Liver (tissue), 9 donors: ENCODE data around the gene RTL9. TPM values are rescaled to one million over a fixed set of nuclear protein-coding genes. Genes with fewer than 3 reads are reported as not detected.

Experiments
- DNase-seq: peaks from one replicate; pipeline ENCODE4 v3.0.0-alpha.2; 2017; ENCODE audit warnings: low spot score
- H3K27ac ChIP-seq, 2 donors: one replicate each; pipeline ENCODE4 v1.7.0; 2013; ENCODE audit warnings: inconsistent platforms in 2 of 2, low read length in 2 of 2, control low read depth in 1 of 2, low read depth in 1 of 2, mild to moderate bottlenecking in 1 of 2
- H3K27me3 ChIP-seq, 4 donors: one replicate each; pipeline versions ENCODE4 v1.6.1 to v1.7.0; 2013; ENCODE audit warnings: low read length in 3 of 4, inconsistent platforms in 1 of 4, mild to moderate bottlenecking in 1 of 4, moderate library complexity in 1 of 4; ENCODE audit not compliant: control insufficient read depth in 4 of 4, insufficient read depth in 4 of 4
- H3K36me3 ChIP-seq, 4 donors: one replicate each; pipeline versions ENCODE4 v1.6.1 to v1.7.0; 2013; ENCODE audit warnings: low read length in 3 of 4, mild to moderate bottlenecking in 3 of 4, low read depth in 1 of 4, moderate library complexity in 1 of 4; ENCODE audit not compliant: control insufficient read depth in 4 of 4, insufficient read depth in 3 of 4
- H3K4me1 ChIP-seq, 4 donors: one replicate each; pipeline versions ENCODE4 v1.6.1 to v1.7.0; 2013; ENCODE audit warnings: low read length in 3 of 4, mild to moderate bottlenecking in 3 of 4, moderate library complexity in 1 of 4; ENCODE audit not compliant: control insufficient read depth in 4 of 4, insufficient read depth in 4 of 4
- H3K4me3 ChIP-seq, 3 donors: one replicate each; pipeline versions ENCODE4 v1.6.1 to v1.7.0; 2013; ENCODE audit warnings: low read length in 3 of 3, control low read depth in 1 of 3, low read depth in 1 of 3, mild to moderate bottlenecking in 1 of 3
- H3K9ac ChIP-seq, 2 donors: one replicate each; pipeline ENCODE4 v1.7.0; 2013; ENCODE audit warnings: low read length in 2 of 2, mild to moderate bottlenecking in 2 of 2, moderate library complexity in 2 of 2, control low read depth in 1 of 2, low read depth in 1 of 2
- H3K9me3 ChIP-seq, 4 donors: one replicate each; pipeline versions ENCODE4 v1.6.1 to v1.7.0; 2013; ENCODE audit warnings: low read length in 3 of 4; ENCODE audit not compliant: control insufficient read depth in 4 of 4
- EGR1 ChIP-seq, 2 donors: IDR thresholded peaks; 2 replicates each; pipeline ENCODE4 v1.6.1; 2016 to 2018; ENCODE audit warnings: antibody characterized with exemption in 2 of 2, low read depth in 2 of 2
- FOXA1 ChIP-seq: IDR thresholded peaks from 2 replicates; pipeline ENCODE4 v1.6.1; 2016; ENCODE audit warnings: antibody characterized with exemption
- FOXA2 ChIP-seq: IDR thresholded peaks from 2 replicates; pipeline ENCODE4 v1.6.1; 2016; ENCODE audit warnings: antibody characterized with exemption
- GABPA ChIP-seq, 2 donors: IDR thresholded peaks in 1 of 2; conservative IDR thresholded peaks in 1 of 2; 2 replicates each; pipeline ENCODE4 v1.6.1; 2016; ENCODE audit warnings: antibody characterized with exemption in 2 of 2, mild to moderate bottlenecking in 1 of 2, moderate library complexity in 1 of 2
- HNF4A ChIP-seq, 2 donors: conservative IDR thresholded peaks; 2 replicates each; pipeline ENCODE4 v1.6.1; 2016; ENCODE audit warnings: antibody characterized with exemption in 2 of 2, mild to moderate bottlenecking in 2 of 2
- HNF4G ChIP-seq: IDR thresholded peaks from 2 replicates; pipeline ENCODE4 v1.6.1; 2016; ENCODE audit warnings: antibody characterized with exemption
- JUND ChIP-seq, 2 donors: IDR thresholded peaks; 2 replicates each; pipeline ENCODE4 v1.6.1; 2016; ENCODE audit warnings: antibody characterized with exemption in 2 of 2
- NR2F2 ChIP-seq: IDR thresholded peaks from 2 replicates; pipeline ENCODE4 v1.6.1; 2016; ENCODE audit warnings: antibody characterized with exemption
- RAD21 ChIP-seq, 2 donors: IDR thresholded peaks; 2 replicates each; pipeline ENCODE4 v1.6.1; 2016; ENCODE audit warnings: antibody characterized with exemption in 2 of 2, mild to moderate bottlenecking in 2 of 2
- RXRA ChIP-seq, 2 donors: IDR thresholded peaks; 2 replicates each; pipeline ENCODE4 v1.6.1; 2017 to 2018; ENCODE audit warnings: antibody characterized with exemption in 2 of 2, mild to moderate bottlenecking in 1 of 2
- SP1 ChIP-seq: IDR thresholded peaks from 2 replicates; pipeline ENCODE4 v1.6.1; 2018; ENCODE audit warnings: antibody characterized with exemption, mild to moderate bottlenecking
- TAF1 ChIP-seq: conservative IDR thresholded peaks from 2 replicates; pipeline ENCODE4 v1.6.1; 2016; ENCODE audit warnings: antibody characterized with exemption, mild to moderate bottlenecking
- YY1 ChIP-seq: IDR thresholded peaks from 2 replicates; pipeline ENCODE4 v1.6.1; 2016; ENCODE audit warnings: antibody characterized with exemption, mild to moderate bottlenecking
- ZBTB33 ChIP-seq: IDR thresholded peaks from 2 replicates; pipeline ENCODE4 v1.6.1; 2016; ENCODE audit warnings: antibody characterized with exemption
- WGBS: extraction: QIAGEN DNeasy Blood & Tissue Kit; methylation state at CpG from one replicate; pipeline ENCODE4 v1.1.7; 2013; 5-methylcytosine and 5-hydroxymethylcytosine counted together
- polyA plus RNA-seq, 2 donors: library from polyadenylated mRNA; stranded (reverse) in 1 of 2; unstranded in 1 of 2; fragments of 200-250 nt in 1 of 2; fragments of >200 nt in 1 of 2; fragmentation: Nextera tagmentation in 1 of 2; extraction: Ambion mirVana in 1 of 2; gene quantifications; one replicate each; pipeline versions ENCODE4 v1.2.1 to v1.2.3, GENCODE V29; 2013 to 2015
- total RNA-seq, 2 donors: library from RNA; depleted of rRNA; stranded (reverse); fragments of >200 nt; gene quantifications; one replicate each; pipeline ENCODE4 v1.2.3, GENCODE V29; 2014
- TF ChIP-seq, protein P1 (sequence below): IDR thresholded peaks from 2 replicates; pipeline ENCODE4 v1.6.1; 2016; ENCODE audit warnings: antibody characterized with exemption, mild to moderate bottlenecking
- TF ChIP-seq, protein P2 (sequence below): IDR thresholded peaks from 2 replicates; pipeline ENCODE4 v1.6.1; 2016; ENCODE audit warnings: antibody characterized with exemption
- TF ChIP-seq, protein P3 (sequence below): IDR thresholded peaks from 2 replicates; pipeline ENCODE4 v1.6.1; 2016; ENCODE audit warnings: antibody characterized with exemption
- TF ChIP-seq, protein P4 (sequence below): fragments of 150-350 bp; IDR thresholded peaks from 2 replicates; pipeline ENCODE4 v1.5.1; 2017; ENCODE audit warnings: improper control_type of control experiment, low read depth, low read length; ENCODE audit not compliant: missing input control
- donor health status: healthy.
- donor health status: healthy.
- donor health status: healthy.
- donor health status: healthy.
- donor health status: healthy.

RTL9 gene
- total RNA-seq (under 1 TPM; 0.25 to 0.37 TPM), polyA plus RNA-seq (under 1 TPM in 1 of 2 donors, not detected in 1; 0.05 TPM)

DNA sequence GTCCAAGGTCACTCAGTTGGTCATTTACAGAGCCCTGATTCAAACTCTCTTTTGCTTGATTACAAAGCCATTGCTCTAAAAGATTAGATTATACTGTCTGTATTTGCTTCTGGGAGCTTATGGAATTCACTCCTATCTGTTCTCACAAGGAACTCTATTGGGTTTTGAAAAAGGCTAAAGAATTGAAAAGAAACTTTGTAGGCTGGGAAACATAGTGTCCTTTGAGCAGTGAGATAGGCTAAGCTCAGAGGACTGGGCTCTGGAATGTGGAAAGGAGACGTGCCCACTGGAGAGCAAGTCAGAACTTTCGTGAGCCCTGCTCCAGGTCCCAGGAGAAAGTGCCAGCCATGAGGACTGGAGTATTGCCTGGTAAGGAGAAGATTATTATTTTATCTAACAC is at the start of gene RTL9:
Gene RTL9, plus strand, starts transcription at position 301 of the 400 bp plus-strand sequence. CDS start 91,770 bp downstream, outside the sequence.
- H3K27ac ChIP-seq = no peak within 1 kb of the TSS
- no peak for DNase-seq
- no peaks in the 10 kb centered on the region for H3K36me3 ChIP-seq
- no peaks in the 10 kb centered on the region for H3K4me1 ChIP-seq
- H3K9me3 ChIP-seq = no peaks in the 10 kb centered on the region
- WGBS = 86% methylated on average over 2 of the region's 2 CpGs
- TF ChIP-seq, protein P1, sequence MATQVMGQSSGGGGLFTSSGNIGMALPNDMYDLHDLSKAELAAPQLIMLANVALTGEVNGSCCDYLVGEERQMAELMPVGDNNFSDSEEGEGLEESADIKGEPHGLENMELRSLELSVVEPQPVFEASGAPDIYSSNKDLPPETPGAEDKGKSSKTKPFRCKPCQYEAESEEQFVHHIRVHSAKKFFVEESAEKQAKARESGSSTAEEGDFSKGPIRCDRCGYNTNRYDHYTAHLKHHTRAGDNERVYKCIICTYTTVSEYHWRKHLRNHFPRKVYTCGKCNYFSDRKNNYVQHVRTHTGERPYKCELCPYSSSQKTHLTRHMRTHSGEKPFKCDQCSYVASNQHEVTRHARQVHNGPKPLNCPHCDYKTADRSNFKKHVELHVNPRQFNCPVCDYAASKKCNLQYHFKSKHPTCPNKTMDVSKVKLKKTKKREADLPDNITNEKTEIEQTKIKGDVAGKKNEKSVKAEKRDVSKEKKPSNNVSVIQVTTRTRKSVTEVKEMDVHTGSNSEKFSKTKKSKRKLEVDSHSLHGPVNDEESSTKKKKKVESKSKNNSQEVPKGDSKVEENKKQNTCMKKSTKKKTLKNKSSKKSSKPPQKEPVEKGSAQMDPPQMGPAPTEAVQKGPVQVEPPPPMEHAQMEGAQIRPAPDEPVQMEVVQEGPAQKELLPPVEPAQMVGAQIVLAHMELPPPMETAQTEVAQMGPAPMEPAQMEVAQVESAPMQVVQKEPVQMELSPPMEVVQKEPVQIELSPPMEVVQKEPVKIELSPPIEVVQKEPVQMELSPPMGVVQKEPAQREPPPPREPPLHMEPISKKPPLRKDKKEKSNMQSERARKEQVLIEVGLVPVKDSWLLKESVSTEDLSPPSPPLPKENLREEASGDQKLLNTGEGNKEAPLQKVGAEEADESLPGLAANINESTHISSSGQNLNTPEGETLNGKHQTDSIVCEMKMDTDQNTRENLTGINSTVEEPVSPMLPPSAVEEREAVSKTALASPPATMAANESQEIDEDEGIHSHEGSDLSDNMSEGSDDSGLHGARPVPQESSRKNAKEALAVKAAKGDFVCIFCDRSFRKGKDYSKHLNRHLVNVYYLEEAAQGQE = no peak
- no peak for TF ChIP-seq FOXA1
- TF ChIP-seq GABPA (IDR thresholded peaks at IDR 0.05 in 1 of 2, conservative IDR thresholded peaks at IDR 0.05 in 1 of 2) = no peak
- TF ChIP-seq RAD21 (IDR thresholded peaks at IDR 0.05) = no peak
- TF ChIP-seq NR2F2 = no peak
- TF ChIP-seq, protein P2, sequence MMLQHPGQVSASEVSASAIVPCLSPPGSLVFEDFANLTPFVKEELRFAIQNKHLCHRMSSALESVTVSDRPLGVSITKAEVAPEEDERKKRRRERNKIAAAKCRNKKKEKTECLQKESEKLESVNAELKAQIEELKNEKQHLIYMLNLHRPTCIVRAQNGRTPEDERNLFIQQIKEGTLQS = no peak
- no peak for TF ChIP-seq TAF1
- TF ChIP-seq, protein P3, sequence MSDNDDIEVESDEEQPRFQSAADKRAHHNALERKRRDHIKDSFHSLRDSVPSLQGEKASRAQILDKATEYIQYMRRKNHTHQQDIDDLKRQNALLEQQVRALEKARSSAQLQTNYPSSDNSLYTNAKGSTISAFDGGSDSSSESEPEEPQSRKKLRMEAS = no peak
- TF ChIP-seq SP1 = no peak
- TF ChIP-seq YY1 = no peak
- TF ChIP-seq HNF4A (conservative IDR thresholded peaks at IDR 0.05) = no peak
- no peak for TF ChIP-seq FOXA2
- TF ChIP-seq ZBTB33 = no peak
- no peak for TF ChIP-seq EGR1 (IDR thresholded peaks at IDR 0.05; ENCODE audit: low read depth in 2 of 2)
- TF ChIP-seq, protein P4, sequence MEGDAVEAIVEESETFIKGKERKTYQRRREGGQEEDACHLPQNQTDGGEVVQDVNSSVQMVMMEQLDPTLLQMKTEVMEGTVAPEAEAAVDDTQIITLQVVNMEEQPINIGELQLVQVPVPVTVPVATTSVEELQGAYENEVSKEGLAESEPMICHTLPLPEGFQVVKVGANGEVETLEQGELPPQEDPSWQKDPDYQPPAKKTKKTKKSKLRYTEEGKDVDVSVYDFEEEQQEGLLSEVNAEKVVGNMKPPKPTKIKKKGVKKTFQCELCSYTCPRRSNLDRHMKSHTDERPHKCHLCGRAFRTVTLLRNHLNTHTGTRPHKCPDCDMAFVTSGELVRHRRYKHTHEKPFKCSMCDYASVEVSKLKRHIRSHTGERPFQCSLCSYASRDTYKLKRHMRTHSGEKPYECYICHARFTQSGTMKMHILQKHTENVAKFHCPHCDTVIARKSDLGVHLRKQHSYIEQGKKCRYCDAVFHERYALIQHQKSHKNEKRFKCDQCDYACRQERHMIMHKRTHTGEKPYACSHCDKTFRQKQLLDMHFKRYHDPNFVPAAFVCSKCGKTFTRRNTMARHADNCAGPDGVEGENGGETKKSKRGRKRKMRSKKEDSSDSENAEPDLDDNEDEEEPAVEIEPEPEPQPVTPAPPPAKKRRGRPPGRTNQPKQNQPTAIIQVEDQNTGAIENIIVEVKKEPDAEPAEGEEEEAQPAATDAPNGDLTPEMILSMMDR = no peak
- TF ChIP-seq RXRA (IDR thresholded peaks at IDR 0.05) = no peak
- TF ChIP-seq JUND (IDR thresholded peaks at IDR 0.05) = no peak
- TF ChIP-seq HNF4G = no peak
- H3K27me3 ChIP-seq = no peaks in the 10 kb centered on the region
- H3K4me3 ChIP-seq = no peak within 1 kb of the TSS
- H3K9ac ChIP-seq = no peak within 1 kb of the TSS
